Measurements from ENCODE around the gene DIAPH2.

Gene DIAPH2

DNA sequence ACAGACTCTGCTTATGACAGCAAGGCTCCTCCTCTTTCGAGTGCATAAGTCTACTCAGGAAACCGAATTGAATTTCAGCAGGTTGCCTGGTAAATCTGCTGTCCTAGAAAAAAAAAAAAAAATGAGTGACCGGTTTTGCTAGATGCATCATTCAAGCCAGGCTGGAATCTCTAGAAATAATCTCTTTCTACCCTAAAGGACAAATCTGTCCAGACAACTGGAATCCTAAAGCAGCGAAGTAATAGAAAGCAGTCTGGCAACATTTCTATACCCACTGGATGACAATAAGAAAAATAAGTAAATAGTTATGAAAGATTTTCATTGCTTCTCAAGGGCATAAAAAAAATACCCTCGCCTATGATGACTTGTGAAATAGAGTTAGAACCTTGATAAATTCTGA, 902.5 kb downstream of the DIAPH2 start:
- Mint-ChIP-seq H3K27me3 (no peaks in the 10 kb centered on the region), H3K27ac (no peak overlapping the region), H3K36me3 (no peaks in the 10 kb centered on the region), H3K4me3 (no peak overlapping the region), H3K9me3 (no peaks in the 10 kb centered on the region), H3K4me1 (no peaks in the 10 kb centered on the region)
- no peak for ATAC-seq

DNA sequence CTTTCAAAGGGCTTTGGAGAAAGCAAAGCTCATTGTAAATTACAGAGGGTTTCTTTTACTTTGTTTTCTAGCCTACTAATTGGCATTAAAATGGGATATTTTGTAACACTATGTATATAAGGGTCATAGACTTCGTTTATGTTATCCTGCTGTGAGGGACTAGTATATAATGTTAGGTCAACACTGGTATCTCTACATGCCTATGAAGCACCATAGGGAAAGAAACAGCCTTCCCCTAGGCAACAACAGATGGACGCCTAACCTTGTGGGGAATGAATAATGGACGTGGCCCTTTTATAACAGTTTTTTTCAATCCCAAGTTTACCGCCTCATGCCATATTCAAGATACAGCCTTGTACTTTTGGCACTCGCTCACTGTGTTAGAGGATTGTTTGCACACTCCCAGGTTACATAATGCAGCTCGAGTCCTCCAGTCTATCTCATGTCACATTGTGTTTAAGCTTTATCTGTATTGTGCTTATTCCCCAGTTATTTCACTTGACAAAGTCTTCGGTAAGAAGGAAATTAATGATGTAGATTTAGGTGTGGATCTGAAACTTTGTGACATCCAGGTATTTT, 910.1 kb downstream of the DIAPH2 start:
- no peaks in the 10 kb centered on the region for H3K36me3 Mint-ChIP-seq
- no peak overlapping the region for H3K4me3 Mint-ChIP-seq
- ATAC-seq = no peak
- no peaks in the 10 kb centered on the region for H3K9me3 Mint-ChIP-seq
- H3K4me1 Mint-ChIP-seq = no peaks in the 10 kb centered on the region
- no peak overlapping the region for H3K27ac Mint-ChIP-seq
- H3K27me3 Mint-ChIP-seq = no peaks in the 10 kb centered on the region

DNA sequence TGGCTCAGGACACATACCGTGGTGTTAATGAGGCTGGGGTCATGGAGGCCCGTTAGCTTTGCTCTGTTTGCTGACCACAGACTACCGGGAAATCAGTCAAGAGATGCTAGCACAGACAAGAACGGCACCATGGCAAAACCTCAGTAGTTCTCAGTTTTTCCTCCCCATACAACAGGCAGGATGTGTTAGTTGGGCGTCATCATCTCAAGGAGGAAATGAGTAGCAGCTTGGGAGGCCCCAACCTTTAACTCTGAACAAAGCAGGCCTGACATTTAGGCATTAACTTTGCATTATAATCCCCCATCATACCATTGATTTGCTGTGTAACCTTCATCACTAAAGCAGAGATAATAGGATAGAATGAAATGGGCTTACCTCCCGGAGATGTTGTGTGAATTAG, 913.3 kb downstream of the DIAPH2 start:
- Mint-ChIP-seq H3K9me3 (no peaks in the 10 kb centered on the region), H3K4me3 (no peak overlapping the region), H3K27ac (no peak overlapping the region), H3K4me1 (no peaks in the 10 kb centered on the region), H3K36me3 (no peaks in the 10 kb centered on the region), H3K27me3 (no peaks in the 10 kb centered on the region)
- ATAC-seq = peak; percentile 54

DNA sequence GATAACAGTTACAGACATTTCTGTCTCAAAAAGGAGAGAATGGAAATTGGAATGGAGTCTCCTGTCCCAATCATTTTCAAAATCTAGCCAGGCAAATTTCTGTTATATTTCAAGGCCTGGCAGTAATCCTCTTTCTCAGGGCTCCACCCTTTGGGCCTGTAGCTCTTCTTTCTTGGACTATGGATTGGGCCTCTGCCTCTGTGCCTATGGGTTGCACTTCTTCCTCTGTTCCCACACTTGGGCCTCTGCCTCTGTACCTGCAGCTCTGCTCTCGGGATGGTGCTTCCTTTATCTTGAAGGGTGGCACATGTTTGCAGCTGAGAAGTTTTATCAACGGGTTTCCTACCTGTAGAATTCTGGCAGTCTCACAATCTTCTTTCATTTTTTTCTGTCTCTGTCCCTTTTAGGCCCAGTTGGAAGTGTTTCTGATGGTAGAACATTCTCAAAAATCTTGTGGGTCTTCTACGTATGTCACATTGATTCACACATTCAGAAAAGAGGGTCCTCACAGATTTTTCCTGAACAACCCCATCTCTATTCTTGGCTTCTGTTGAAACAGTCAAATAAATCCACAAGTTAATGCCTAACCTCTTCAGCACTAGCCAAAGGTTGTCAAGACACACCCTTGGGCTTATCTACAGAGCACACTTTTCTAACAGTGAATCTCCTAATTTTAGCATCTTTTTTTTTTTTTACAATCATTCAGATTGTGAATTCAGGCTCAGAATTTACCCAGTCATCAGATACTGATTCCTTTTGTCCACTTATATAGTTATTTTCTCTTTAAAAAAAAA, 918.0 kb downstream of the DIAPH2 start:
- H3K9me3 Mint-ChIP-seq = no peaks in the 10 kb centered on the region
- ATAC-seq = no peak

DNA sequence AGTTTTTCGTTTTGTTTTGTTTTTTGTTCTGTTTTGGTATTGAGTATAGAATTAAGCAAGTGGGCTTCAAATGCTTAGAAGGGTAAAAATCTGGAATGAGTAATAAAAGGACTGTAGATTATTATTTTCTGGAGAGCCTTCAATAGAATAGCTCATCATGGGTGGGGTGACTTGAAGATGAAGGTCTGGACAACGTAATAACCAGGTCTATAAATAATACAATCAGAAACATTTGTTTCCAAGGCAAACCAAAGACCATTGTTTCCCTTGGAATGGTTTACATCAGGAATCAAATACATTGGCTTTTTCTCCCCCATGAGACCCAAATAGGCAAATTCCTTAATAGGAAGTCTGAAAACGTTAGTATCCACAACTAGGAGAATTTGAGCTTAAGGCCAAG, 920.6 kb downstream of the DIAPH2 start:
- no peaks in the 10 kb centered on the region for H3K36me3 Mint-ChIP-seq
- ATAC-seq = no peak
- H3K4me1 Mint-ChIP-seq = no peaks in the 10 kb centered on the region
- H3K9me3 Mint-ChIP-seq = no peaks in the 10 kb centered on the region
- no peak overlapping the region for H3K27ac Mint-ChIP-seq
- no peaks in the 10 kb centered on the region for H3K27me3 Mint-ChIP-seq
- no peak overlapping the region for H3K4me3 Mint-ChIP-seq

More for the DNA sequence above, 918.0 kb downstream of the DIAPH2 start:
- Mint-ChIP-seq H3K27ac (no peak overlapping the region), H3K27me3 (no peaks in the 10 kb centered on the region), H3K4me1 (no peaks in the 10 kb centered on the region), H3K4me3 (no peak overlapping the region), H3K36me3 (no peaks in the 10 kb centered on the region)

DNA sequence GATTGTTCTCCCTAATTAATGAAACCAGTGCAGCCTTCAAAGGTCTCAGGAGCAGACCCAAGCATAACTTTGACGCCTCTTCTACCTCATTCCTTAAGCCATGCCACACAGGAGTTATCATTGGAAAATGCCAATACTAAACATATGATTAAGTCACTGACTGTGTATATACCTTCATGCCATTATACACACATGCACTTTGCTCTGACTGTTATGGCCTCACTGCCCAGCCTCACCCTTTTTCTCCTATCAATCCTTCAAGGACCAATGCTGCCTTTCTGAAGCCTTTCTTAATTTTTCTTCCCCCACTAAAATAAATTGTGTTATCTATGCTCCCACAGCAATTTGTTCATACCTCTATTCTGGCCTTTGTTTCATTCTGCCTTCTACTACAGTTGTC, 924.7 kb downstream of the DIAPH2 start:
- H3K9me3 Mint-ChIP-seq = no peaks in the 10 kb centered on the region
- no peak overlapping the region for H3K4me3 Mint-ChIP-seq
- H3K27ac Mint-ChIP-seq = no peak overlapping the region
- H3K27me3 Mint-ChIP-seq = no peaks in the 10 kb centered on the region
- no peaks in the 10 kb centered on the region for H3K36me3 Mint-ChIP-seq
- ATAC-seq = no peak
- no peaks in the 10 kb centered on the region for H3K4me1 Mint-ChIP-seq

DNA sequence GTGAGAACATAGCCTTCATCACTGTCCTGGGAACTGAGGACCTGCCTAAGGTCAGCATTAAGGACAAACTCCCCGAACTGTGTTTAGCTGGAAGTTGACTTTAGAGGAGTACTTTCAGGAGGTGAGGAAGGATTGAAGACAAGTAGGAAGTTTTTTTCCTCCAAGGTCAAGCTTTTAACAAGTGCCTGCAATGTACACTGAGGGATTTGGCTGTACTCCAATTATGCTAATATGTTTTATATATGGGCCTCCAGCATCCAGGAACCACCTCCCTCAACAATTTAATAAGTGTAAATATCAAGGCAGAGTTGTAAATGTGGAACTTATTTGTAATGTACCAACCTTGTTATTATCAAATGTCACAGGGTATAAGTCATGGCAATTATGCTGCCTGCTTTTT, 925.3 kb downstream of the DIAPH2 start:
- H3K4me3 Mint-ChIP-seq = no peak overlapping the region
- no peak overlapping the region for H3K27ac Mint-ChIP-seq
- H3K27me3 Mint-ChIP-seq = no peaks in the 10 kb centered on the region
- H3K9me3 Mint-ChIP-seq = no peaks in the 10 kb centered on the region
- H3K4me1 Mint-ChIP-seq = no peaks in the 10 kb centered on the region
- H3K36me3 Mint-ChIP-seq = no peaks in the 10 kb centered on the region
- no peak for ATAC-seq

DNA sequence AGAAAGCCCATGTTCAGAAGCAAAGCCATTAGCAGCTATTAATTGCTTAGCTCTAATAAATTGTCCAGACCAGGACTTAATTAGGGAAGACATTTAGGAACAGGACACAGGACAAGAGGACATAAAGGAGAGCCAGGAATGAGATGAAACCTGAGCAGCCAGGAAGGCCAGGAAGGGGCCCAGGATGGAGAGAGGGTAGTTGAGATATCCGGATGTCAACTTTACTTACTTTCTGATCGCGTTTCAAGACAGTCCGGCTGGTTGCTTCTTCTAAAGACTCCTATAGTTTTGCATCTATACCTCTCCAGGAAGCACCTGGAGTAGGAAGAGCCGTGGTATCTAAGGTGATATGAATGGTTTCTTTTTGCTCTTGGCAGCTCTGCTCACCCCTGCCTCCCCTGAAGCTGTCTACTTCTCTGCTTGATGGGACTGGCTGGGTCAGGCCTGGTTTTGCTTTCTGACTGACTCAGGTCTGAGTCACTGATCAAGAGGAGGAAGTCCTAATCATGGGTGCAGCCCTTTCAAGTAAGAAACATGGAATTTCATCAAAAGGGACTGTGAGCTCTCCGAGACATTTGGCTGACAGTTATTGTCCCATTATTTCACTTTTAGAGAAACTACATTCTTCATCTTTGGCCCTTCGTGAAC, 932.4 kb downstream of the DIAPH2 start:
- no peak overlapping the region for H3K4me3 Mint-ChIP-seq
- peak; percentile 50 for ATAC-seq
- no peaks in the 10 kb centered on the region for H3K27me3 Mint-ChIP-seq
- no peaks in the 10 kb centered on the region for H3K36me3 Mint-ChIP-seq
- H3K4me1 Mint-ChIP-seq = no peaks in the 10 kb centered on the region
- no peaks in the 10 kb centered on the region for H3K9me3 Mint-ChIP-seq
- no peak overlapping the region for H3K27ac Mint-ChIP-seq

DNA sequence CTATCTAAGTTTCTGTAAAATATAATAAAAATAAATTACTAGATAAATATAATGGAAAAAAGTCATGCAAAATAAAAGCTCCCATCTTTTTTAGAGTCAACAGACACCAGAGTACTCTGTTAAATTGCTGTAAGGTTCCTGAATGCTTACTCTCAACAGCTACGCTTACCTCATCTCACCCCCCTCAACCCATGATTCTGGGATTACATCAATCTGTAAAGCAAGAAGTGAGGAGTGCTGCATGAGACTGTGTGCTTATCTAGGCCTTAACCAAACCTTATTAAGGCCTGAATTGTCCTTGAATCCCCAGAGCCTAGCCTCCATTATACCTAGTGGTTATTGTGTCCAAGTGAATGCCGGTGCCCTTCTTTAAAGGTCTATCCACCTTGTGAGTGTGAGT, 934.9 kb downstream of the DIAPH2 start:
- no peaks in the 10 kb centered on the region for H3K27me3 Mint-ChIP-seq
- H3K36me3 Mint-ChIP-seq = no peaks in the 10 kb centered on the region
- H3K4me3 Mint-ChIP-seq = no peak overlapping the region
- H3K9me3 Mint-ChIP-seq = no peaks in the 10 kb centered on the region
- ATAC-seq = no peak
- no peaks in the 10 kb centered on the region for H3K4me1 Mint-ChIP-seq
- no peak overlapping the region for H3K27ac Mint-ChIP-seq

DNA sequence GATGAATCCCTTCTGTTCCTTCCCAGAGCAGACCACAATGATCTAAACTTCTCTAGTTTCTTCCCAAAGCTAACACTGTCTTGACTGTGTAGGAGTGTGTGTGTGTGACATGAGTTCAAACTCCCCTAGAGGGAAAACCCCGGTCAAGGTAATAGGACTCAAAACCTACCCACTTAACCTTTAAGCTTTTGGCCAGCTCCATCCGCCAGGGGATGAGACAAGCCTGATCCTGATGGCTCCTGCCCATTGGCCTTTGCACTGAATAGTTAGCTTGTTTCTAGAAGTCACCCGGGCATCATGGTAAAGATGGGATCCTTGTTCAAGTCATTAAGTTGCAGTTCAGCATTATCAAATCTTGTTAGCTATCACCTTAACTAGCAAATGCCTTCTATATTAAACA, 937.5 kb downstream of the DIAPH2 start:
- no peaks in the 10 kb centered on the region for H3K9me3 Mint-ChIP-seq
- no peak for ATAC-seq
- no peaks in the 10 kb centered on the region for H3K36me3 Mint-ChIP-seq
- H3K4me1 Mint-ChIP-seq = no peaks in the 10 kb centered on the region
- no peak overlapping the region for H3K27ac Mint-ChIP-seq
- no peak overlapping the region for H3K4me3 Mint-ChIP-seq
- H3K27me3 Mint-ChIP-seq = no peaks in the 10 kb centered on the region

DNA sequence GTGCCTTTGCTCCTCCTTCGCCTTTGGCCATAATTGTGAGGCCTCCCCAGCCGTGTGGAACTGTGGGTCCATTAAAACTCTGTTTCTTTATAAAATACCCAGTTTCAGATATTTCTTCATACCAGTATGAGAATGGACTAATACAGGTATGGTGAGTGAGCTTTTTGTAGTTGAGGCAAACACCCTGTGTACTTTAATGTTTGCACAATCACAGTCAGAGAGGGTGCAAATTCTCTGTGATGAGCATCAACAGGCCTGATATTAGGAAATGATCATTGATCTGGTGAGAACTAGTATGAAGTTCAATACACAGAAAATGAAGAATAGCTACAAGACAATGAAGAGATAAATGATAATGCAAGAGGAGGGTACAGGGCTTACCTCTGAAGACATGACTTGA, 943.7 kb downstream of the DIAPH2 start:
- no peaks in the 10 kb centered on the region for H3K4me1 Mint-ChIP-seq
- H3K36me3 Mint-ChIP-seq = no peaks in the 10 kb centered on the region
- H3K27me3 Mint-ChIP-seq = no peaks in the 10 kb centered on the region
- ATAC-seq = no peak
- no peaks in the 10 kb centered on the region for H3K9me3 Mint-ChIP-seq
- no peak overlapping the region for H3K4me3 Mint-ChIP-seq
- no peak overlapping the region for H3K27ac Mint-ChIP-seq

DNA sequence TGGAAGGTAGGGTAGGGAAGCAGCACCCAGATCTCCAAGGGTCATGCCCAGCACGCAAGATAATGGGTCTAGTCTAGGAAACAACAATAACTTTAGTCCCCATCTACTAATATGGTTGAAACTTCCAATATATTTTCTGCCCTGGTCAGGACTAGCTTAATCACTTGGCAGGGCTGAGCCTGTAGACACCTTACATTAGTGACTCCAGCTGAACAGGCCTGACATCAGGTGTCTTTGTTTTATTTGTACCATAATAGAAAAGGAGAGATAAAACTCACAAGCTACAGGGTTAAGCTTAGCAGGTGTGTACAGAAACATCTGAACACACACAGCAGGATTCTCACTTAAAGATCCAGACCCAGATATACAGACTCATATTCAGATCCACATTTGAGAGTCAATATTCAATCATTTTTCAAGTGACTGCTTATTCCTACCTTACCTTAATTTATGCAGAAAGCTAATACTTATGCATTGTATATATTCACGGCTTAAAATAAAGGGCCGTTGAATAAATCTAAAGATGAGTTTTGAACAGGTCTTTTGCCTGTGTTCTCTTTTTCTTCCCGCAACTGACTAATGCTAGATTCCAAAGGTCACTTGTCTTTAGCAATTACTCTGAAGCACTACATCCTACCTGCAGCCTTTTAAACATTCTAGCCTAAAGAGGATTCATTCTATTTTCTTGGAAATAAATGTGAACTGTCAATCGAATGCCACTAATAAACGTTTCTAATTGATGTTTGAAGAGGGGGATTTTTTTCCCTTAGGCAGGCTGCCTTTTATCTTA, 944.4 kb downstream of the DIAPH2 start:
- Mint-ChIP-seq H3K27me3 (no peaks in the 10 kb centered on the region), H3K4me3 (no peak overlapping the region), H3K9me3 (no peaks in the 10 kb centered on the region), H3K27ac (no peak overlapping the region), H3K36me3 (no peaks in the 10 kb centered on the region), H3K4me1 (no peaks in the 10 kb centered on the region)
- ATAC-seq = no peak

DNA sequence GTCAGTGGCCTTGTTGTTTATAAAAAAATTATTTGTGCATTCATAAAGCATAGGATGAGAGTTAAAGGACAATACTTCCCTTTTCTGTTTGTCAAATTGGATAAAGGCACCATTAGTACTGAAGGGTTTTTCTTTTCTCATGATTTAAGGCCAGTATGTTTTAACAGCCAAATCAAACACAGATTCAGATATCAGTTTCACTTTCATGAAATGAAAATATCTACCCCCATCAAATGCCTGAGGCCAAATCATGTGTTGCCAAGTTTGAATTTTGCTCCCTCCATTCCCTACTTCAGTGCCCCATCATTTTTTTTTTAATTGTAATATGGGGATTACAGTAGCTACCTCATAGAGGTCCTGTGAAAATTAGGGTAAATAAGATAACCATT, 944.9 kb downstream of the DIAPH2 start:
- Mint-ChIP-seq H3K27ac (no peak overlapping the region), H3K36me3 (no peaks in the 10 kb centered on the region), H3K9me3 (no peaks in the 10 kb centered on the region), H3K4me1 (no peaks in the 10 kb centered on the region), H3K27me3 (no peaks in the 10 kb centered on the region), H3K4me3 (no peak overlapping the region)
- ATAC-seq = no peak

DNA sequence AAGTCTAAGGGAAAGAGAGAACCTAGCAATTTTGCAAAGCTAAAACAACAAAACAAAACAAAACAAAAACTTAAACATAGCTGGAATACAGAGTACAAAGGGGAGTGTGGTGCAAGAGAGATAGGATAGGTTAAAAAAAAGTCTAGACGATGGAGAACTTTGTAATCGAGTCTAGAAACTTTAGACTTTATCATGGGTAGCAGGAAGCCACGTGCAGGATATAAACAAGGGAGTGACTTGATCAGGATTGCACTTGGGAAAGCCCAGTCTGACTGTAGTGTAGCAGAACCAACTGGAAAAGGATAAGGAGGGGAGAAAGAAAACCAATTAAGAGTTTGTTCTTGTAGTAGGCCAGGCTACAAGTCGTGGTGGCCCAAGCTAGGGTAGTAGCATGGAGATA, 949.2 kb downstream of the DIAPH2 start:
- Mint-ChIP-seq H3K9me3 (no peaks in the 10 kb centered on the region), H3K36me3 (no peaks in the 10 kb centered on the region), H3K4me3 (no peak overlapping the region), H3K4me1 (no peaks in the 10 kb centered on the region), H3K27me3 (no peaks in the 10 kb centered on the region), H3K27ac (no peak overlapping the region)
- no peak for ATAC-seq

DNA sequence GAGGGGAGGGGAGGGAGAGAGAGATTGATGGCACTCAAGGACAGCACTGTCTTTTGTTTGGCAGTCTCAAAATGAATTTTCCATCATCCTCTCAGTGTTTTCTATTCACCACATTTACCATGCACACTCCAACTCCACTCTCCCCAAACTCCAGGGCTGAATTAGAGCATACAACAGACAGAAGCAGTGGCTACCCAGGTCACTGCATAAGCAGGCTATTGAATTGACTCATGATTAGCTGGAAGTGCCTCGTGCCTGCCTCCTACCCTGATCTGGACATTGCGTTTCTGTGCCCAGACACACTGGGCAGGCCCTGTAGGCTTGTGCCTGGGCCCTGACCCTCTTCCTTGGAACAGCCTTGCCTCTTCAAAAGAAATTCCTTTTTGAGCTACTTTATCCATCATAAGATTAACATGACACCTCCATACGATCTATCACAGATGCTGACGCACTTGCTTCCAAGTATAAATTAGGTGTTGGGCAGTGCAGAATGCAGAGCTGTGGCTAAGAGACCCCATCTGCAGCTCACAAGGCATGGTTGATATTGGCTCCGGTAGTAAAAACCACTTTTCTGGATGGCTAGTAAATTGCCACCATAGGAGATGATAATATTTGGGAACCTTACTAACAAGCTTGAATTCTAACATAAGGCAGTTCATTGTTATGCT, 952.0 kb downstream of the DIAPH2 start:
- no peak for ATAC-seq
- Mint-ChIP-seq H3K4me1 (peaks cover 6% of the 10 kb centered on the region), H3K27me3 (no peaks in the 10 kb centered on the region), H3K27ac (no peak overlapping the region), H3K36me3 (no peaks in the 10 kb centered on the region), H3K9me3 (no peaks in the 10 kb centered on the region), H3K4me3 (no peak overlapping the region)

All from stimulated activated memory B cell treated with anti-CD40 and anti-IgM and Interleukin-4, amounts not matched to agents 10 μg/mL and 1 μg/mL and 100 μg/mL, for 72 hours (primary cell).